Measurements from ENCODE around the gene PLXND1.
"Not testable (repeated sequence)": the region's sequence is repeated elsewhere in the genome, so short reads cannot be mapped to it uniquely, and the experiment has no call there.

Gene PLXND1

GRCh38 chr3:129549006-129549800 is 57.3 kb downstream of the PLXND1 start:
- no peak for DNase-seq (ENCODE audit: low spot score)

GRCh38 chr3:129548104-129548965 is 58.1 kb downstream of the PLXND1 start:
- DNase-seq (ENCODE audit: low spot score), result no peak

- DNase-seq (ENCODE audit: low spot score), result no peak
These were observed 59.2 kb downstream of the PLXND1 start for GRCh38 chr3:129547241-129547640.

GRCh38 chr3:129545951-129546350 is 60.5 kb downstream of the PLXND1 start:
- DNase-seq (ENCODE audit: low spot score), result not testable (repeated sequence)

GRCh38 chr3:129543999-129544398 is 62.5 kb downstream of the PLXND1 start:
- no peak for DNase-seq (ENCODE audit: low spot score)

GRCh38 chr3:129543156-129543790 is 63.2 kb downstream of the PLXND1 start, which contains the start of gene H1-8:
H1-8 (plus strand) TSS chr3:129543175; CDS start chr3:129543219, 44 bp downstream.
- DNase-seq (ENCODE audit: low spot score), result no peak

GRCh38 chr3:129542747-129543146 is 63.7 kb downstream of the PLXND1 start:
- no peak for DNase-seq (ENCODE audit: low spot score)

- no peak for DNase-seq (ENCODE audit: low spot score)
These were observed 65.5 kb downstream of the PLXND1 start for GRCh38 chr3:129540776-129541516.

GRCh38 chr3:129539206-129539605 is 67.3 kb downstream of the PLXND1 start:
- DNase-seq (ENCODE audit: low spot score), result no peak

- no peak for DNase-seq (ENCODE audit: low spot score)
These were observed 69.7 kb downstream of the PLXND1 start for GRCh38 chr3:129536804-129537203.

- DNase-seq (ENCODE audit: low spot score), result no peak
These were observed 70.2 kb downstream of the PLXND1 start for GRCh38 chr3:129536374-129536667.

GRCh38 chr3:129535075-129535474 is 71.4 kb downstream of the PLXND1 start:
- DNase-seq (ENCODE audit: low spot score), result no peak

GRCh38 chr3:129534428-129535027 is 71.9 kb downstream of the PLXND1 start:
- DNase-seq (ENCODE audit: low spot score), result no peak

- no peak for DNase-seq (ENCODE audit: low spot score)
These were observed 73.1 kb downstream of the PLXND1 start for GRCh38 chr3:129533406-129533805.

- DNase-seq (ENCODE audit: low spot score), result no peak
These were observed 74.2 kb downstream of the PLXND1 start for GRCh38 chr3:129532261-129532660.

- DNase-seq (ENCODE audit: low spot score), result no peak
These were observed 74.8 kb downstream of the PLXND1 start for GRCh38 chr3:129531699-129532098.

GRCh38 chr3:129530821-129531220 is 75.7 kb downstream of the PLXND1 start:
- DNase-seq (ENCODE audit: low spot score), result no peak

- no peak for DNase-seq (ENCODE audit: low spot score)
These were observed 76.2 kb downstream of the PLXND1 start for GRCh38 chr3:129530251-129530791.

- no peak for DNase-seq (ENCODE audit: low spot score)
These were observed 76.9 kb downstream of the PLXND1 start for GRCh38 chr3:129529436-129530210.

- no peak for DNase-seq (ENCODE audit: low spot score)
These were observed 77.8 kb downstream of the PLXND1 start, which contains the start of gene RHO for GRCh38 chr3:129528589-129529100. RHO (plus strand) TSS chr3:129528639; CDS start chr3:129528734, 95 bp downstream.
